Hematopoietic multipotent progenitor cell treated with erythropoietin and hydrocortisone succinate and interleukin-3 and kit ligand, for 6 days (in vitro differentiated cells): ENCODE measurements around the gene CFAP299.

ENCODE experiments used
- DNase-seq: peaks from one replicate; pipeline ENCODE4 v3.0.0-alpha.2; 2015

The CFAP299 gene

GRCh38 chr4:80873571-80873970 is 538.0 kb downstream of the CFAP299 start:
- DNase-seq = no peak

GRCh38 chr4:80874979-80875378 is 539.4 kb downstream of the CFAP299 start:
- peak; percentile 28 for DNase-seq

GRCh38 chr4:80875642-80876041 is 540.1 kb downstream of the CFAP299 start:
- peak; percentile 10 for DNase-seq

GRCh38 chr4:80876810-80877209 is 541.3 kb downstream of the CFAP299 start:
- peak; percentile 9 for DNase-seq

GRCh38 chr4:80878218-80878617 is 542.7 kb downstream of the CFAP299 start:
- DNase-seq = peak; percentile 38

GRCh38 chr4:80897537-80898303 is 562.2 kb downstream of the CFAP299 start:
- DNase-seq = no peak

- no peak for DNase-seq
These were observed 565.4 kb downstream of the CFAP299 start for GRCh38 chr4:80900908-80901307.

GRCh38 chr4:80903020-80903419 is 567.5 kb downstream of the CFAP299 start:
- DNase-seq = no peak

GRCh38 chr4:80909938-80910337 is 574.4 kb downstream of the CFAP299 start:
- DNase-seq = no peak

- DNase-seq = no peak
These were observed 575.9 kb downstream of the CFAP299 start for GRCh38 chr4:80911458-80911857.

- DNase-seq = no peak
These were observed 576.8 kb downstream of the CFAP299 start for GRCh38 chr4:80912350-80912749.

GRCh38 chr4:80913381-80913780 is 577.9 kb downstream of the CFAP299 start:
- DNase-seq = peak; percentile 27

GRCh38 chr4:80916770-80917169 is 581.2 kb downstream of the CFAP299 start:
- DNase-seq = no peak

GRCh38 chr4:80918004-80918403 is 582.5 kb downstream of the CFAP299 start:
- peak; percentile 14 for DNase-seq

- DNase-seq = no peak
These were observed 585.9 kb downstream of the CFAP299 start for GRCh38 chr4:80921441-80921840.

GRCh38 chr4:80922941-80923340 is 587.4 kb downstream of the CFAP299 start:
- DNase-seq = no peak

- no peak for DNase-seq
These were observed 589.8 kb downstream of the CFAP299 start for GRCh38 chr4:80925293-80925692.

- no peak for DNase-seq
These were observed 590.9 kb downstream of the CFAP299 start for GRCh38 chr4:80926446-80926845.

- DNase-seq = no peak
These were observed 591.4 kb downstream of the CFAP299 start for GRCh38 chr4:80926891-80927290.

- DNase-seq = no peak
These were observed 591.9 kb downstream of the CFAP299 start for GRCh38 chr4:80927420-80927819.

GRCh38 chr4:80931631-80932081 is 596.1 kb downstream of the CFAP299 start:
- DNase-seq = no peak

GRCh38 chr4:80948141-80948540 is 612.6 kb downstream of the CFAP299 start:
- no peak for DNase-seq

- no peak for DNase-seq
These were observed 613.5 kb downstream of the CFAP299 start for GRCh38 chr4:80948995-80949394.

GRCh38 chr4:80956421-80956820 is 620.9 kb downstream of the CFAP299 start:
- DNase-seq = no peak

- no peak for DNase-seq
These were observed 627.5 kb downstream of the CFAP299 start for GRCh38 chr4:80963051-80963450.
